ENCODE results near the gene ZDHHC13.
"Not testable (repeated sequence)": the region's sequence is repeated elsewhere in the genome, so short reads cannot be mapped to it uniquely, and the experiment has no call there.

The ZDHHC13 gene

DNA sequence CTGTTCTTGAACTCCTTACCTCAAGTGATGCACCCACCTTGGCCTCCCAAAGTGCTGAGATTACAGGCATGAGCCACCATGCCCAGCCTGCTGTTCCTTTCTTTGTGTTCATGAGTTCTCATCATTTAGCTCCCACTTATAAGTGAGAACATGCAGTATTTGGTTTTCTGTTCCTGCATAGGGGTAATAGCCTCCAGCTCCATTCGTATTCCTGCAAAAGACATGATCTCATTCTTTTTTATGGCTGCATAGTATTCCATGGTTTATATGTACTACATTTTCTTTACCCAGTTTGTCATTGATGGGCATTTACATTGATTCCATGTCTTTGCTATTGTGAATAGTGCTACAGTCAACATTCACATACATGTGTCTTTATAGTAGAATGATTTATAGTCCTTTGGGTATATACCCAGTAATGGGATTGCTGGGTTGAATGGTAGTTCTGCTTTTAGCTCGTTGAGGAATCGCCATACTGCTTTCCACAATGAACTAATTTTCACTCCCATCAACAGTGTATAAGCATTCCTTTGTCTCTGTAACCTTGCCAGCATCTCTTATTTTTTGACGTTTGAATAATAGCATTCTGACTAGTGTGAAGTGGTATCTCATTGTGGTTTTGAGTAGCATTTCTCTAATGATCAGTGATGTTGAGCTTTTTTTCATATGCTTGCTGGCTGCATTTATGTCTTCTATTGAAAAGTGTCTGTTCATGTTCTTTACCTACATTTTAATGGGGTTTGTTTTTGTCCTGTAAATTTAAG, 9.8 kb downstream of the ZDHHC13 start:
- DNase-seq (ENCODE audit: low read depth in 1 of 2, low spot score in 1 of 2); H3K27ac ChIP-seq (replicated peaks); H3K4me3 ChIP-seq (replicated peaks; ENCODE audit: insufficient read depth, low read length); H3K27me3 ChIP-seq (ENCODE audit: insufficient read depth, poor library complexity, severe bottlenecking): not testable (repeated sequence)

GRCh38 chr11:19134004-19134403, 17.0 kb downstream of the ZDHHC13 start:
- Histone ChIP-seq H3K4me3 (replicated peaks; ENCODE audit: insufficient read depth, low read length) (no peak overlapping the region), H3K27ac (replicated peaks) (no peak overlapping the region), H3K27me3 (ENCODE audit: insufficient read depth, poor library complexity, severe bottlenecking) (no peaks in the 10 kb centered on the region)
- DNase-seq (ENCODE audit: low read depth in 1 of 2, low spot score in 1 of 2), result no peak
- TF ChIP-seq CTCF (IDR thresholded peaks at IDR 0.05; ENCODE audit: insufficient read depth, low read length) (no peak), GABPA (IDR thresholded peaks at IDR 0.05; ENCODE audit: low read depth) (no peak), POLR2AphosphoS5 (IDR thresholded peaks at IDR 0.05; ENCODE audit: low read depth) (no peak), SPI1 (IDR thresholded peaks at IDR 0.05; ENCODE audit: borderline replicate concordance, low read depth) (no peak)
- TF ChIP-seq, protein P1, sequence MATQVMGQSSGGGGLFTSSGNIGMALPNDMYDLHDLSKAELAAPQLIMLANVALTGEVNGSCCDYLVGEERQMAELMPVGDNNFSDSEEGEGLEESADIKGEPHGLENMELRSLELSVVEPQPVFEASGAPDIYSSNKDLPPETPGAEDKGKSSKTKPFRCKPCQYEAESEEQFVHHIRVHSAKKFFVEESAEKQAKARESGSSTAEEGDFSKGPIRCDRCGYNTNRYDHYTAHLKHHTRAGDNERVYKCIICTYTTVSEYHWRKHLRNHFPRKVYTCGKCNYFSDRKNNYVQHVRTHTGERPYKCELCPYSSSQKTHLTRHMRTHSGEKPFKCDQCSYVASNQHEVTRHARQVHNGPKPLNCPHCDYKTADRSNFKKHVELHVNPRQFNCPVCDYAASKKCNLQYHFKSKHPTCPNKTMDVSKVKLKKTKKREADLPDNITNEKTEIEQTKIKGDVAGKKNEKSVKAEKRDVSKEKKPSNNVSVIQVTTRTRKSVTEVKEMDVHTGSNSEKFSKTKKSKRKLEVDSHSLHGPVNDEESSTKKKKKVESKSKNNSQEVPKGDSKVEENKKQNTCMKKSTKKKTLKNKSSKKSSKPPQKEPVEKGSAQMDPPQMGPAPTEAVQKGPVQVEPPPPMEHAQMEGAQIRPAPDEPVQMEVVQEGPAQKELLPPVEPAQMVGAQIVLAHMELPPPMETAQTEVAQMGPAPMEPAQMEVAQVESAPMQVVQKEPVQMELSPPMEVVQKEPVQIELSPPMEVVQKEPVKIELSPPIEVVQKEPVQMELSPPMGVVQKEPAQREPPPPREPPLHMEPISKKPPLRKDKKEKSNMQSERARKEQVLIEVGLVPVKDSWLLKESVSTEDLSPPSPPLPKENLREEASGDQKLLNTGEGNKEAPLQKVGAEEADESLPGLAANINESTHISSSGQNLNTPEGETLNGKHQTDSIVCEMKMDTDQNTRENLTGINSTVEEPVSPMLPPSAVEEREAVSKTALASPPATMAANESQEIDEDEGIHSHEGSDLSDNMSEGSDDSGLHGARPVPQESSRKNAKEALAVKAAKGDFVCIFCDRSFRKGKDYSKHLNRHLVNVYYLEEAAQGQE (IDR thresholded peaks at IDR 0.05; ENCODE audit: insufficient replicate concordance, low read depth), result no peak

- H3K4me3 ChIP-seq (replicated peaks; ENCODE audit: insufficient read depth, low read length); DNase-seq (ENCODE audit: low read depth in 1 of 2, low spot score in 1 of 2); H3K27ac ChIP-seq (replicated peaks); H3K27me3 ChIP-seq (ENCODE audit: insufficient read depth, poor library complexity, severe bottlenecking): not testable (repeated sequence)
Observed at GRCh38 chr11:19136884-19137283, 19.9 kb downstream of the ZDHHC13 start.

DNA sequence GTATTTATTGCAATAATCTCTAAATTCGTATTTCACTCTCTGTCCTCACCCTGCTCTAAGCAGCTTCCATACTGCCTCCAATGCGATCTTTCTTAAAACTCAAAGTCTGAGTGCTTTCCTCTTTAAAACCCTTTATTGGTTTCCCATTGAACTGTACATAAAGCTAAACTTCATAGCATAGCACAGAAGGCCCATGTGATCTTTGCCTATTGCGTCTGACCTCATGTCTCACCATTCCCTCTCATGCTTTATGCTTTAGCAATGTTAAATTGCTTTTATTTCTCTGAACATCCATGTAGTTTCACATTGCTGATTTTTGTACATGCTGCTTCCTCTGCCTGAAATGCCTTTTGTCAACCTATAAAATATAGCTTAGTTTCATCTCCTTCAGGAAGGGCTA, 28.4 kb downstream of the ZDHHC13 start:
- no peaks in the 10 kb centered on the region for H3K27me3 ChIP-seq (ENCODE audit: insufficient read depth, poor library complexity, severe bottlenecking)
- H3K27ac ChIP-seq (replicated peaks), result no peak overlapping the region
- no peak for DNase-seq (ENCODE audit: low read depth in 1 of 2, low spot score in 1 of 2)
- no peak overlapping the region for H3K4me3 ChIP-seq (replicated peaks; ENCODE audit: insufficient read depth, low read length)
- TF ChIP-seq SPI1 (IDR thresholded peaks at IDR 0.05; ENCODE audit: borderline replicate concordance, low read depth), result no peak

DNA sequence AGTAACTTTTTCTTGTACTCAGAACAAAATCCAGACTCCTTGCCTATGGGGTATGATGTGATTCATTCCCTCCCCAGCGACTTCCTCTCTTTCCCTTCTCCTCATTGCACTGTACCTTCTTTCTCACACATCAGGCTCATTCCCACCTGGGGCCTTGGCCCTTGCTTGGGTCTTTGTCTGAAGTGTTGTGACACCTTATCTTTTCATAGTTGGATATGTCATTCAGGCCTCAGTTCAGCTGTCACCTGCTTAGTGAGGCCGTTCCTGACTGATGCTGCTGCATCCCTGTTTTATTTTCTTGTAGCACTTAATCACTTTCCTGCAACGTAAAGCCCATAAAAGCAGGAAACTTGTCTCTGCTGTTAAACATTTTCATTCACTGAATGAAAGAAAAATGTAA, 39.9 kb downstream of the ZDHHC13 start:
- Histone ChIP-seq H3K27ac (replicated peaks) (no peak overlapping the region), H3K27me3 (ENCODE audit: insufficient read depth, poor library complexity, severe bottlenecking) (no peaks in the 10 kb centered on the region), H3K4me3 (replicated peaks; ENCODE audit: insufficient read depth, low read length) (no peak overlapping the region)
- DNase-seq (ENCODE audit: low read depth in 1 of 2, low spot score in 1 of 2), result no peak
- TF ChIP-seq, protein P1 (IDR thresholded peaks at IDR 0.05; ENCODE audit: insufficient replicate concordance, low read depth), result no peak
- TF ChIP-seq CTCF (IDR thresholded peaks at IDR 0.05; ENCODE audit: insufficient read depth, low read length), result no peak
- no peak for TF ChIP-seq GABPA (IDR thresholded peaks at IDR 0.05; ENCODE audit: low read depth)
- TF ChIP-seq POLR2AphosphoS5 (IDR thresholded peaks at IDR 0.05; ENCODE audit: low read depth), result no peak
- TF ChIP-seq SPI1 (IDR thresholded peaks at IDR 0.05; ENCODE audit: borderline replicate concordance, low read depth), result no peak
